Esophagus squamous epithelium (tissue), 4 donors: ENCODE results near the gene DOP1B.

Experiments
- POLR2A ChIP-seq, 4 donors: fragments of 450-650 bp; IDR thresholded peaks; one replicate each; pipeline ENCODE4 v1.6.1; 2017; ENCODE audit warnings: antibody characterized with exemption in 4 of 4, mild to moderate bottlenecking in 4 of 4, moderate library complexity in 3 of 4
- TF ChIP-seq, protein P1 (sequence below), 6 experiments: fragments of 450-650 bp in 4 of 6; fragments of 200-600 bp in 2 of 6; sonication (generic) in 2 of 6; IDR thresholded peaks; one replicate each; pipeline ENCODE4 v1.5.1; 2016 to 2019; ENCODE audit warnings: antibody characterized with exemption in 6 of 6, mild to moderate bottlenecking in 4 of 6, moderate library complexity in 4 of 6

DNA sequence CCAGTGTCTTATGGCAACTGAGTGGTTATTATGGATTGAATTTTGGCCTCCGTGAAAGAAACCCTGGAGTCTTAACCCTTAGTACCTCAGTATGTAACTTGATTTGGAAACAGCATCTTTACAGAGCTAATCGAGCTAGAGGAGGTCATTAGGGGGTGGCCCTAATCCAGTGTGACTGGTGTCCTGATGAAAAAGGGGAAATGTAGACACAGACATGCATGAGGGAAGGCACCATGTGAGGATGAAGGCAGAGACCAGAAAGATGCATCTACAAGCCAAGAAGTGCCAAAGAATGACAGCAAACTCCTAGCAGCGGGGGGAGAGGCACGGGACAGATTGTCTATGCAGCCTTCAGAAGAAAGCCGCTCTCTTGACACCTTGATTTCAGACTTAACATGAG is 14.7 kb downstream of the DOP1B start:
- TF ChIP-seq, protein P1, sequence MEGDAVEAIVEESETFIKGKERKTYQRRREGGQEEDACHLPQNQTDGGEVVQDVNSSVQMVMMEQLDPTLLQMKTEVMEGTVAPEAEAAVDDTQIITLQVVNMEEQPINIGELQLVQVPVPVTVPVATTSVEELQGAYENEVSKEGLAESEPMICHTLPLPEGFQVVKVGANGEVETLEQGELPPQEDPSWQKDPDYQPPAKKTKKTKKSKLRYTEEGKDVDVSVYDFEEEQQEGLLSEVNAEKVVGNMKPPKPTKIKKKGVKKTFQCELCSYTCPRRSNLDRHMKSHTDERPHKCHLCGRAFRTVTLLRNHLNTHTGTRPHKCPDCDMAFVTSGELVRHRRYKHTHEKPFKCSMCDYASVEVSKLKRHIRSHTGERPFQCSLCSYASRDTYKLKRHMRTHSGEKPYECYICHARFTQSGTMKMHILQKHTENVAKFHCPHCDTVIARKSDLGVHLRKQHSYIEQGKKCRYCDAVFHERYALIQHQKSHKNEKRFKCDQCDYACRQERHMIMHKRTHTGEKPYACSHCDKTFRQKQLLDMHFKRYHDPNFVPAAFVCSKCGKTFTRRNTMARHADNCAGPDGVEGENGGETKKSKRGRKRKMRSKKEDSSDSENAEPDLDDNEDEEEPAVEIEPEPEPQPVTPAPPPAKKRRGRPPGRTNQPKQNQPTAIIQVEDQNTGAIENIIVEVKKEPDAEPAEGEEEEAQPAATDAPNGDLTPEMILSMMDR (IDR thresholded peaks at IDR 0.05), result no peak
- no peak for TF ChIP-seq POLR2A (IDR thresholded peaks at IDR 0.05)
